Coronary artery (tissue), 2 donors: ENCODE results near the gene UVRAG.

Experiments
- DNase-seq: peaks from one replicate; pipeline ENCODE4 v3.0.0-alpha.2; 2017; ENCODE audit warnings: low spot score
- H3K27ac ChIP-seq, 2 donors: fragments of 200-600 bp; sonication (generic); one replicate each; pipeline ENCODE4 v1.5.1; 2016 to 2019
- H3K4me3 ChIP-seq: fragments of 200-600 bp; sonication (generic); 2 replicates; pipeline ENCODE4 v1.5.1; 2016; ENCODE audit warnings: mild to moderate bottlenecking, moderate library complexity
- TF ChIP-seq, protein P1 (sequence below): fragments of 200-600 bp; sonication (generic); IDR thresholded peaks from one replicate; pipeline ENCODE4 v1.5.1; 2019; ENCODE audit warnings: antibody characterized with exemption

Gene UVRAG

DNA sequence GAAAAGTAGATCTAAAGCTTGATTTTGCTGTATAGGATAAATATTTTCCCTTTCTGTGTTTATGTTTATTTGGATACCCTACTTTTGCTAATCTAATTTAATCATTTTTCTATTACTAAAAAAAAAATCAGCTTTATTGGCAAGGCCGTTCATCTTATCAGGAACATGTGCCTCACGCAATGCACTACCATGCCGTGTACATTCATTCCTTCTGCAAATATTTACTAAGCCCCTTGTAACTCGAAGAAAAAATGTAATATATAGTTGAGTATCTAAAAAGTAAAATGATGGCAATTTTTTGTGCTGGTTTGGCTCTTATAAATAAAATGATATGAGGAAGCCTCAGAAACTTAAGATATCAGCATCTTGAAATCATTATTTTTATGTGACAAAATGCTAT lies 8.9 kb downstream of the UVRAG start:
- Histone ChIP-seq H3K27ac (peak overlapping the region in 1 of 2 donors; percentile 2), H3K4me3 (no peak overlapping the region)

DNA sequence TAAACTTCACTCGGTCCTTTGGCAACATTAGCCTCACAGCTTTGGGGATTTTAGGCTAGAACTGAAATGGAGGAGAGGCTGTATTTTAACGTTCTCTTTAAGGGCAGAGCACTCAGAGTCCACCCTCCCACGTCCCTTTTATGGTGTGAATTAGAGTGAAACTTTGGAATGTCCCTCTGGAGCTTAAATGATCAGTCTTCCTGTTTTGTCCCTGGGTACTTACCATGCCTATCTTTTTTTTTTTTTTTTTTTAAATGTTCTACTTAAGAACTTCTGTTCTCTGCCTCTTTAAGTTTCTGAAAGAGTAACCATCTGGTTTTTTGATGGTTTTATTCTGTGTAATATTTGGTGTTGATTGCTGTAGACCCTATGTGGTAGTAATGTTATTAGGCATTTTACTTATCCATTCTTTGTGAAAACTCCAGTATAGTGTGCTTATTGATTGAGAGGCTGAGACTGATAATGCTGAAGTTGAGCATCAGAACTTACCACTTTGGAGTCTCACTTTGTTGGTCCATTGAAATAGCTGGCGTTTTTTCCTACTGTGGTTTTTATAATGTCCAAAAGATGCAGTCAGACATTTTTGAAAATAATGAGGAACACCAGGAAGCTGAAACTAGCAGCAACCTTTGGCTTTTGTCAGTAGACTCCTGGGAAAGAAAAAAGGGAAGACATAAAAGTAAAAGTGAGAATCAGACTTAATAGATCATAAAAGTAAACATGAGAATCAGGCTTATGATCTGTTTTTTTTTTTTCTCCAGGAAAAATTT lies 11.6 kb downstream of the UVRAG start:
- TF ChIP-seq, protein P1, sequence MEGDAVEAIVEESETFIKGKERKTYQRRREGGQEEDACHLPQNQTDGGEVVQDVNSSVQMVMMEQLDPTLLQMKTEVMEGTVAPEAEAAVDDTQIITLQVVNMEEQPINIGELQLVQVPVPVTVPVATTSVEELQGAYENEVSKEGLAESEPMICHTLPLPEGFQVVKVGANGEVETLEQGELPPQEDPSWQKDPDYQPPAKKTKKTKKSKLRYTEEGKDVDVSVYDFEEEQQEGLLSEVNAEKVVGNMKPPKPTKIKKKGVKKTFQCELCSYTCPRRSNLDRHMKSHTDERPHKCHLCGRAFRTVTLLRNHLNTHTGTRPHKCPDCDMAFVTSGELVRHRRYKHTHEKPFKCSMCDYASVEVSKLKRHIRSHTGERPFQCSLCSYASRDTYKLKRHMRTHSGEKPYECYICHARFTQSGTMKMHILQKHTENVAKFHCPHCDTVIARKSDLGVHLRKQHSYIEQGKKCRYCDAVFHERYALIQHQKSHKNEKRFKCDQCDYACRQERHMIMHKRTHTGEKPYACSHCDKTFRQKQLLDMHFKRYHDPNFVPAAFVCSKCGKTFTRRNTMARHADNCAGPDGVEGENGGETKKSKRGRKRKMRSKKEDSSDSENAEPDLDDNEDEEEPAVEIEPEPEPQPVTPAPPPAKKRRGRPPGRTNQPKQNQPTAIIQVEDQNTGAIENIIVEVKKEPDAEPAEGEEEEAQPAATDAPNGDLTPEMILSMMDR, result no peak
- Histone ChIP-seq H3K27ac (peak overlapping the region; percentile 4 to 83), H3K4me3 (peak overlapping the region; percentile 36)
- no peak for DNase-seq

More for the DNA sequence above, 8.9 kb downstream of the UVRAG start:
- DNase-seq, result no peak
- TF ChIP-seq, protein P1, result no peak

GRCh38 chr11:75827562-75827961 lies 12.6 kb downstream of the UVRAG start:
- H3K27ac ChIP-seq, result peak overlapping the region; percentile 4 to 83
- peak overlapping the region; percentile 28 for H3K4me3 ChIP-seq
- no peak for DNase-seq
- TF ChIP-seq, protein P1, result no peak

DNA sequence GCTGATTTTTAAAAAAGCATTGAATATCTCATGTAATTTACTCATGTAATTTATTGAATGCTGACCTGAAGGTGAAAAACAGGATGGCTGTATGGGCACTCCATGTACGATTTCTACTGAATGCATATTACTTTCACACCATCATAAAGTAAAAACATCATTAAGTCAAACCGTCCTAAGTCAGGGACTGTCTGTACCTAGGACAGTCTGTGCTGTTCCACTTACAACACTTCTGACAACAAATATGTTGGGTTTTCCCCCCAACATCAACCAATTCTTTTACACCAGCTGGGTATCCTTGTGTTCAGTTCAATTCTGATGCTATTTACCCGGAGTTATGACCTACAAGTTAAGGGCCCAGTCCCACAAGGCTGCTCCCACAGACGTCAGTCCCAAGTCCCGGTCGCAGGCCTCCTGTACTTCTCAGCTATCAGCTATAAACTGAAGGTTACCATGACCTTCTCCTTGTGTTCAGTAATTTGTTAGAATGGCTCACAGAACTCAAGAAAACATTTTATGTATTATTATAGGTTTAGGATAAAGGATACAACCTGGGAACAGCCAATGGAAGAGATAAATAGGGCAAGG lies 17.0 kb downstream of the UVRAG start:
- no peak for DNase-seq
- Histone ChIP-seq H3K27ac (no peak overlapping the region), H3K4me3 (no peak overlapping the region)
- TF ChIP-seq, protein P1, result no peak

- TF ChIP-seq, protein P1, result no peak
- DNase-seq, result no peak
- no peak overlapping the region for H3K4me3 ChIP-seq
- H3K27ac ChIP-seq, result no peak overlapping the region
Observed at GRCh38 chr11:75834728-75835127, 19.7 kb downstream of the UVRAG start.

DNA sequence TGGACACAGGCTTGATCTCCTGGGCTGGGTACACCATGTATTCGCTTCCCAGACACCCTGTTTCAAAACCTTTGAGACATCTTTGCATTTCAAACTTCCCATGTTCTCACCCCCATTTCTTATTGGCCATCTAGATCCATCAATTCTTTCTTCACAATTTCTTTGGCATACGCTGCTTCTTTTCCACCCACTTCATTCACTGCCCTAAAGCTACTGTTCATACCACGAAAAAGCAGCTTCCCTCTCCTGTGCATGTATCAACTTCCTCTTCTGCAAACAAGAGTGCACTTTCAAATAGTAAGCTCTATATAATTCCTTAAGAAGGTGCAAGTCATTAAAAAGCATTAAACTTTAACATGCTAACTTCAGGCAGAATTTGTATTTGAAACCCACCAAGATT lies 21.4 kb downstream of the UVRAG start:
- DNase-seq, result no peak
- TF ChIP-seq, protein P1, result no peak
- no peak overlapping the region for H3K27ac ChIP-seq
- H3K4me3 ChIP-seq, result no peak overlapping the region

DNA sequence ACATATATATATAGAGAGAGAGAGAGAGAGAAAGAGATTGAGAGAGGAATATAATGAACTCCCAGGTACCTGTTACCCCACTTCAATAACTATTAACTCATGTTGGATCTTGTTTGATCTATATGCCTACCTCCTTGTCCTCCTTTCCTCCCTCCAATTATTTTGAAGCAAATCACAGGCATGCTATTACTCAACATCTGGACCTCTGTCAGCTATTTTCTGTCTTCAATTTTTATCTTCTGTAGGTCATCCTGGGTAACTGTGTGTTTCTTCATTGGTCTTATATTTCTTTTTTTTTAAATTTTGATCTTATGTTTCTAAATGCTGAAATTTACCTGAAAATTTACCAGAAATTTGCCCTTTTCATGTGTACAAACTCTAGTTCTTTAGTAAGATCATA lies 24.8 kb downstream of the UVRAG start:
- Histone ChIP-seq H3K27ac (no peak overlapping the region), H3K4me3 (no peak overlapping the region)
- no peak for DNase-seq
- TF ChIP-seq, protein P1, result no peak
